Osteocyte (in vitro differentiated cells): ENCODE results near the gene RAD51B. TPM values are rescaled to one million over a fixed set of nuclear protein-coding genes. Genes with fewer than 3 reads are reported as not detected.

Experiments
- DNase-seq: peaks from one replicate; pipeline ENCODE4 v3.0.0; 2021; ENCODE audit warnings: mixed read lengths; ENCODE audit not compliant: unreplicated experiment; ENCODE audit errors: extremely low spot score
- H3K27ac Mint-ChIP-seq: one replicate; pipeline ENCODE4 v1.8.0; 2021; ENCODE audit warnings: mild to moderate bottlenecking, mixed read lengths; ENCODE audit not compliant: unreplicated experiment
- H3K27me3 Mint-ChIP-seq: one replicate; pipeline ENCODE4 v1.8.0; 2021; ENCODE audit warnings: mixed read lengths; ENCODE audit not compliant: unreplicated experiment
- H3K36me3 Mint-ChIP-seq: one replicate; pipeline ENCODE4 v1.8.0; 2021; ENCODE audit warnings: mixed read lengths; ENCODE audit not compliant: unreplicated experiment
- H3K4me1 Mint-ChIP-seq: one replicate; pipeline ENCODE4 v1.8.0; 2021; ENCODE audit warnings: mixed read lengths; ENCODE audit not compliant: unreplicated experiment
- H3K4me3 Mint-ChIP-seq: one replicate; pipeline ENCODE4 v1.8.0; 2021; ENCODE audit warnings: mild to moderate bottlenecking, moderate library complexity, mixed read lengths; ENCODE audit not compliant: unreplicated experiment
- H3K9me3 Mint-ChIP-seq: one replicate; pipeline ENCODE4 v1.8.0; 2021; ENCODE audit warnings: mixed read lengths; ENCODE audit not compliant: unreplicated experiment
- CTCF ChIP-seq: fragments of 200-600 bp; sonication (generic); IDR thresholded peaks from 2 replicates; pipeline ENCODE4 v1.5.0; 2021; ENCODE audit warnings: antibody characterized with exemption, mild to moderate bottlenecking, moderate library complexity
- total RNA-seq: library from RNA; stranded (reverse); gene quantifications from 2 replicates; pipeline ENCODE4 v1.2.1, GENCODE V29; 2021

The RAD51B gene
- total RNA-seq, 1 donor from 2014 or later: 12.7 TPM

- no peaks in the 10 kb centered on the region for H3K36me3 Mint-ChIP-seq
- H3K4me3 Mint-ChIP-seq: no peak overlapping the region
- H3K4me1 Mint-ChIP-seq: peaks cover 7% of the 10 kb centered on the region
- DNase-seq: no peak
- TF ChIP-seq CTCF: no peak
- no peaks in the 10 kb centered on the region for H3K27me3 Mint-ChIP-seq
- H3K27ac Mint-ChIP-seq: no peak overlapping the region
- H3K9me3 Mint-ChIP-seq: no peaks in the 10 kb centered on the region
These were observed 677.4 kb downstream of the RAD51B start for GRCh38 chr14:68497011-68497410.

GRCh38 chr14:68499451-68499850 lies 679.9 kb downstream of the RAD51B start:
- Mint-ChIP-seq H3K27me3 (no peaks in the 10 kb centered on the region), H3K4me1 (peaks cover 9% of the 10 kb centered on the region), H3K36me3 (no peaks in the 10 kb centered on the region), H3K27ac (no peak overlapping the region), H3K4me3 (no peak overlapping the region), H3K9me3 (no peaks in the 10 kb centered on the region)
- DNase-seq: no peak
- TF ChIP-seq CTCF: no peak

- Mint-ChIP-seq H3K36me3 (no peaks in the 10 kb centered on the region), H3K4me3 (no peak overlapping the region), H3K9me3 (no peaks in the 10 kb centered on the region), H3K4me1 (peaks cover 11% of the 10 kb centered on the region), H3K27me3 (no peaks in the 10 kb centered on the region), H3K27ac (no peak overlapping the region)
- no peak for TF ChIP-seq CTCF
- DNase-seq: no peak
These were observed 681.6 kb downstream of the RAD51B start for GRCh38 chr14:68501171-68501570.

- no peaks in the 10 kb centered on the region for H3K27me3 Mint-ChIP-seq
- no peak for DNase-seq
- no peaks in the 10 kb centered on the region for H3K36me3 Mint-ChIP-seq
- TF ChIP-seq CTCF: no peak
- H3K27ac Mint-ChIP-seq: no peak overlapping the region
- no peak overlapping the region for H3K4me3 Mint-ChIP-seq
- no peaks in the 10 kb centered on the region for H3K9me3 Mint-ChIP-seq
- H3K4me1 Mint-ChIP-seq: peaks cover 16% of the 10 kb centered on the region
These were observed 682.1 kb downstream of the RAD51B start for GRCh38 chr14:68501614-68502052.

GRCh38 chr14:68502230-68502629 lies 682.7 kb downstream of the RAD51B start:
- Mint-ChIP-seq H3K27ac (no peak overlapping the region), H3K9me3 (no peaks in the 10 kb centered on the region), H3K4me1 (peaks cover 22% of the 10 kb centered on the region), H3K4me3 (no peak overlapping the region), H3K27me3 (no peaks in the 10 kb centered on the region), H3K36me3 (no peaks in the 10 kb centered on the region)
- TF ChIP-seq CTCF: no peak
- DNase-seq: no peak
